Stimulated activated naive B cell treated with anti-CD40 and anti-IgM and Interleukin-4, amounts not matched to agents 10 μg/mL and 1 μg/mL and 100 μg/mL, for 72 hours (primary cell): Measurements from ENCODE around the gene CLDN18.
A peak's percentile ranks its signal among the peaks of the same experiment; 100 is the strongest.

Source experiments
- ATAC-seq, 2 donors: fragments of 150-1000 bp; cut with Tn5 transposase; replicated peaks; 2 replicates each; pipeline ENCODE4 v1.10.0; 2021; ENCODE audit warnings: moderate library complexity in 1 of 2
- DNase-seq: peaks from one replicate; pipeline ENCODE4 v3.0.0; 2021
- H3K27ac Mint-ChIP-seq: one replicate; pipeline ENCODE4 v1.8.0; 2022; ENCODE audit warnings: mild to moderate bottlenecking, mixed read lengths
- H3K27me3 Mint-ChIP-seq, 2 donors: one replicate each; pipeline ENCODE4 v1.8.0; 2022; ENCODE audit warnings: mixed read lengths in 2 of 2
- H3K36me3 Mint-ChIP-seq, 2 donors: one replicate each; pipeline ENCODE4 v1.8.0; 2022; ENCODE audit warnings: mixed read lengths in 2 of 2, mild to moderate bottlenecking in 1 of 2
- H3K4me1 Mint-ChIP-seq, 2 donors: one replicate each; pipeline ENCODE4 v1.8.0; 2022; ENCODE audit warnings: mixed read lengths in 2 of 2, mild to moderate bottlenecking in 1 of 2
- H3K4me3 Mint-ChIP-seq, 2 donors: one replicate each; pipeline ENCODE4 v1.8.0; 2022; ENCODE audit warnings: mild to moderate bottlenecking in 2 of 2, mixed read lengths in 2 of 2, moderate library complexity in 1 of 2
- H3K9me3 Mint-ChIP-seq, 2 donors: one replicate each; pipeline ENCODE4 v1.8.0; 2022; ENCODE audit warnings: mixed read lengths in 2 of 2, mild to moderate bottlenecking in 1 of 2

CLDN18 gene

DNA sequence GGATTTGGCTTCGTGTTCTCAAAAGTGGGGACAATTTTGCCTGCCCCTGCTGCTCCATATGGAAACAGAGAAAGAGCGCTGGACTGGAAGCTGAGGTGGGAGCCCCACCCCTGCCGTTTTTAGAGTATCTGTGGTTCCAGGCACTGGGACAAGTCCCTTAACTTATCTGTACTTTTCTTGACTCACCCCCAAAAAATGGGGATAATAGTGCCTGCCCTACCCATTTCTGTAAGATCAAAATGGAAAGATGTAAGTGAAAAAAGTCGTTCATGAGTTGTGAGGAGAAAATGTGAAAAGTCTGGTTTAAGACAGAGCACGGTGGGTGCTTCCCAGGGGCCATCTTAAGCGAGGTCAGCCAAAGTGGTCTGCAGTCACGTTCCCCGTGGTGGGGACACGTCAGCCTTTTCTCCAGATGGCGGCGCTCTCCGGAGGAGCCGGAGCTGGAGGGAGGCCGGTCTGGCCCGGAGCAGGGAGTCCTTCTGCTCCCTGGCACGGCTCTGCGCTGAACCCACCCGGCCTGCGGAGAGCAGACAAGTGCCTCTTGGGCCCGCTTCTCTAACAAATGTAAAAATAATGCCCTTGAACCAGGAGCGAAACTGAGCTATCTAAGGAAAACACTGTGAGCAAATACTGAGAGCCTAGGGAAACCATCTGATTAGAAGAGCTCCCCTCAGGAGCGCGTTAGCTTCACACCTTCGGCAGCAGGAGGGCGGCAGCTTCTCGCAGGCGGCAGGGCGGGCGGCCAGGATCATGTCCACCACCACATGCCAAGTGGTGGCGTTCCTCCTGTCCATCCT lies at the start of gene CLDN18:
Gene CLDN18 (plus strand): TSS at position 690 of the 797 bp plus-strand sequence. CDS start 61 bp downstream, at position 751.
- Mint-ChIP-seq H3K36me3 (no peaks in the 10 kb centered on the region), H3K9me3 (no peaks in the 10 kb centered on the region), H3K4me3 (no peak within 1 kb of the TSS), H3K27me3 (peaks cover 4 to 7% of the 10 kb centered on the region in 2 donors), H3K4me1 (no peaks in the 10 kb centered on the region), H3K27ac (no peak within 1 kb of the TSS)
- ATAC-seq, result no peak
- no peak for DNase-seq

DNA sequence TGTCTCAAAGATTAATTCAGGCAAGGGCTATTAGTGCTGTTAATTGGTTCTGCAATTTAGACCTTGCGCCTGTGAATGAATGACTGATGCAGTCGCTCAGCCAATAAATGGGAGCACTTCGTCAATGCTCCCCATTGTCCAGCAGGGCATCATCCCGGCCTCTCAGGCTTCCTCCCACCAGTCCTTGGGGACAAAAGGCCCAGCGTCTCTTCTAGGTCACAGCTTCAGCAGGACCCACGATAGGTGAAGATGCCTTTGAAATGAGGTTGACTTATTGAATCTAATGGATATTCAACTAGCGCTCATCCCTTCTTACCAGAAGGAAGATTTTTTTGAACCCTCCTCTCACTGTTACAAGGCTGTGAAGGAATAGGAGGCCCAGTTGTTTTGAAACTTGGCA lies 47.7 kb upstream of the CLDN18 start:
- no peaks in the 10 kb centered on the region for H3K36me3 Mint-ChIP-seq
- H3K27ac Mint-ChIP-seq, result no peak overlapping the region
- ATAC-seq, result no peak
- no peak for DNase-seq
- H3K27me3 Mint-ChIP-seq, result peaks cover 4 to 11% of the 10 kb centered on the region in 2 donors
- no peak overlapping the region for H3K4me3 Mint-ChIP-seq
- no peaks in the 10 kb centered on the region for H3K4me1 Mint-ChIP-seq
- no peaks in the 10 kb centered on the region for H3K9me3 Mint-ChIP-seq

DNA sequence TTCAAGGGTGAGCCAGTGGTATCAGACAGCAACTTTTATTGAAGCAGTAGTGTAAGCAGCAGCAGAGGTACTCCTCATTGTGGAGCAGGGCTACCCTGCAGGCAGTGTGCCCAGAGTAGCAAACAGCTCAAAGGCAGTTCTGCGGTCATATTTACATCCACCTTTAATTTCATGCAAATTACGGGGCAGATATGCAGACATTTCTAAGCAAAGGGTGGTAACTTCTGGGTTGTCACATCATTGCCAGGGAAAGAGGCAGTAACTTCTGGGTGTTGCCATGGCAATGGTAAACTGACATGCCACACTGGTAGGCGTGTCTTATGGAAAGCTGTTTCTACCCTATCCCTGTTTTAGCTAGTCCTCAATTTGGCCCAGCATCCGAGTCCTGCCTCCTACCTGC lies 46.5 kb upstream of the CLDN18 start:
- no peak overlapping the region for H3K4me3 Mint-ChIP-seq
- ATAC-seq, result no peak

DNA sequence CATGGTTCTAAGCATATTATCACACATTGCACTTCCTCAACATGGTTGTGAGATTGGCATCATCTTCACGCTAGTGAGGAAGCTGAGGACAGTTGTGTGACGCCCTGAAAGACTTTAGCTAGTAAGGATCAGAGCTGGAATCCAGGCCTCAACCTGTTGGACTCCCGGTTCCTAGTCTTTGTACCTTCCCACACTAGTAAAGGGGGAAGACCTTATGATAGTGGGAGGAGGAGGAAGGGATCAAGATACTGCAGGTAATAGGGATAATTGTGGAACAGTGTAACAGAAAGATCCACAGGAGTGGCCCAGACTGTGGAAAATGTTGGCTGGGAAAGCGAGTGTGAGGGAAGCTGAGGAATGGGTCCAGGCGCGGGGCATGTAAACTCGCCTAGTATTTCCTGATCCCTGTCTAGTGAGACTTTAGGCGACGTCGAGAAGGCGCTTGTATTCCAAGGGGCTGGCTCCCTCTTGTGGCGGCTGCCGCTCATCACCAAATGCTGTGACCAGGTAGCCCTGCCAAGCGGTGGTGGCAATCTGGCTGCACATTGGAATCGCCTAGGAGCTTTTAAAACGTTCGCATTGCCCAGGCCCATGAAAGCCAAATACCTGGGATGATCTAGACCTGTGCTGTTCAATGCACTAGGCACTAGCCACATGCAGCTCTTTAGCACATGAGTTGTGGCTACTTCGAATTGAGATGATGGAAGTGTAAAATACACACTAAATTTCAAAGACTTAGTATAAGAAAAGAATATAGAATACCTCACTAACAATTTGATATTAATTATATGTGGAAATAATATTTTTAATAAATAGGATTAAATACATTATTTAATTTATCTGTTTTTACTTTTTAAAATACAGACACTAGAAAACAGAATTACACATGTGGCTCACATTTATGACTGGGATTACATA lies 38.8 kb upstream of the CLDN18 start:
- peak; percentile 25 for DNase-seq
- Mint-ChIP-seq H3K36me3 (no peaks in the 10 kb centered on the region), H3K27me3 (peaks cover 6 to 8% of the 10 kb centered on the region in 2 donors), H3K4me3 (no peak overlapping the region), H3K9me3 (no peaks in the 10 kb centered on the region), H3K27ac (no peak overlapping the region), H3K4me1 (peaks cover 0 to 3% of the 10 kb centered on the region in 2 donors)
- peak; percentile 63 to 74 for ATAC-seq

More for the DNA sequence above, 46.5 kb upstream of the CLDN18 start:
- no peaks in the 10 kb centered on the region for H3K9me3 Mint-ChIP-seq
- H3K27me3 Mint-ChIP-seq, result peaks cover 4 to 11% of the 10 kb centered on the region in 2 donors
- no peak overlapping the region for H3K27ac Mint-ChIP-seq
- no peak for DNase-seq
- H3K4me1 Mint-ChIP-seq, result no peaks in the 10 kb centered on the region
- H3K36me3 Mint-ChIP-seq, result no peaks in the 10 kb centered on the region

DNA sequence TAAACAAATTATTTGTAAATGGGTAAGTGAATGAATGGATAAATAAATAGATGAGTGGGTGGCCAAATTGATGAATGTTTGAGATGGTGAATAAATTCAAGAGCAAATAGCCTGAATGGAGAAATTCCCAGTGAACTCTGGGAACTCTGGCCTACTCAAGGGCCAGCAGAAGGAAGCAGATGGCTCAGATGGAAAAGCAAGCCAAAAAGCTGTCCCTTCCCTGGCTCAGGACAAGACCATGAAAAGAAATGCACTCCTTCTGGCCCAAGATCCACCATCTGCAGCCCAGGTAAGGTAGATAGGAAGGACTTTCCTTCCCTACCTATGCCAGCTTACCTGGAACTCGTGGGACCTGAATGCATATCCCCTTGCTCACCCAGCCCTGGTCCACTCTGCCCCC lies 37.6 kb upstream of the CLDN18 start:
- Mint-ChIP-seq H3K4me3 (no peak overlapping the region), H3K36me3 (no peaks in the 10 kb centered on the region), H3K9me3 (no peaks in the 10 kb centered on the region), H3K27me3 (peaks cover 6 to 8% of the 10 kb centered on the region in 2 donors), H3K27ac (no peak overlapping the region), H3K4me1 (peaks cover 0 to 3% of the 10 kb centered on the region in 2 donors)
- ATAC-seq (no peak), DNase-seq (no peak)

DNA sequence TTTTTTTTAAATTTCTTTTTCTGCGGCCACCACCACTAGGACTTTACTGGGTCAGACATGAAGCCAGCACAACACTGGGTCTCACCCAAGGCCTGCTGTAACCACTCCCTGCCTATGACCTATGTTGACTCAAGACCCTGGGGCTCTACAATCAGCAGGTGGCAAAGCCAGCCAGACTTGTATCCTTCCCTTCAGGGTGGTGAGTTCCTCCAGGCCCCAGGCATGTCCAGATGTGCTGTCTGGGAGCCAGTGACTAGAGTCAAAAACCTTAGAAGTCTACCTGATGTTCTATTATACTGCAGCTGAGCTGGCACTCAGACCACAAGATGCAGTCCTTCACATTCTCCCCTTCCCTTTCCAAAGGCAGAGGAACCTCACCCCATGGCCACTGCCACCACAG lies 31.6 kb upstream of the CLDN18 start:
- Mint-ChIP-seq H3K36me3 (no peaks in the 10 kb centered on the region), H3K27me3 (peaks cover 4 to 8% of the 10 kb centered on the region in 2 donors)

DNA sequence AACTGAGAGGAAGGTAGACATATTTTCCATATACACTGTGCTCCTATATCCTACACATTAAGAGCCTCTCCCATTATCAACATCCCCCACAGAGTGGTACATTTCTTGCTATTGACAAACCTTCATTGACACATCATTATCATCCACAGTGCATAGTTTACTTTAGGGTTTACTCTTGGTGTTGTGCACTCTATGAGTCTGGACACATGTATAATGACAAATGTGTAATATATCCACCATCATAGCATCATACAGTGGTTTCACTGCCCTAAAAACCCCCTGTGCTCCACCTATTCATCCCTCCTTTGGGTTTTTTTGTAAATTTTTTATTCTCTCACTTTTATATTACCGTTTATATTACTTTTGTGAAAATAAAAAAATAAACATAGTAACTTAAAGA lies 22.2 kb upstream of the CLDN18 start:
- H3K4me3 Mint-ChIP-seq, result no peak overlapping the region
- peaks cover under 1 to 3% of the 10 kb centered on the region in 2 donors for H3K27me3 Mint-ChIP-seq
- peaks cover 1 to 2% of the 10 kb centered on the region in 2 donors for H3K9me3 Mint-ChIP-seq
- H3K27ac Mint-ChIP-seq, result no peak overlapping the region
- DNase-seq (no peak), ATAC-seq (no peak)
- peaks cover 0 to 2% of the 10 kb centered on the region in 2 donors for H3K4me1 Mint-ChIP-seq
- H3K36me3 Mint-ChIP-seq, result no peaks in the 10 kb centered on the region

More for the DNA sequence above, 31.6 kb upstream of the CLDN18 start:
- no peak for DNase-seq
- Mint-ChIP-seq H3K27ac (no peak overlapping the region), H3K4me3 (no peak overlapping the region), H3K9me3 (peaks cover 3 to 4% of the 10 kb centered on the region in 2 donors), H3K4me1 (no peaks in the 10 kb centered on the region)
- no peak for ATAC-seq

DNA sequence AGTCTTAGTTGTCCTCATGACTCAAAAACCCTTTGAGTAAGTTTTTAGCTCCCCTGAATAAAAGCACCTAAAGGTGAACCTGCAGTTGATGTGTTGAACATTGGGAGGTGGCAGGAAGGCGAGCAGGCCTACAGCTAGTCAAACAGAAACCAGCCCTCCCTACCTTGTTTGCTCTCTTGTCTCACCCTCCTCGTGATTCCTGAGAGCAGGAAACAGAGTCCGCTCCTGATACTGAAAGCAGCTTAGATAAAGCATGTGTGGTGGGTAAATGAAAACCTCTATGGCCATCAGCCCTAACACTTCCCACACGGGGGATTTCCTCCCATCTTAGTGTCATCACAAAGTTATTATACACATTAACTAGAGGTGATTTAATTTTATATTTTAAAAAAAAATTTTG lies 21.8 kb upstream of the CLDN18 start:
- peak; percentile 48 to 57 for ATAC-seq
- H3K36me3 Mint-ChIP-seq, result no peaks in the 10 kb centered on the region
- peak overlapping the region; percentile 65 for H3K27ac Mint-ChIP-seq
- no peak for DNase-seq
- no peak overlapping the region for H3K4me3 Mint-ChIP-seq
- peaks cover 0 to 2% of the 10 kb centered on the region in 2 donors for H3K4me1 Mint-ChIP-seq
- H3K9me3 Mint-ChIP-seq, result peaks cover 0 to 2% of the 10 kb centered on the region in 2 donors
- no peaks in the 10 kb centered on the region for H3K27me3 Mint-ChIP-seq

DNA sequence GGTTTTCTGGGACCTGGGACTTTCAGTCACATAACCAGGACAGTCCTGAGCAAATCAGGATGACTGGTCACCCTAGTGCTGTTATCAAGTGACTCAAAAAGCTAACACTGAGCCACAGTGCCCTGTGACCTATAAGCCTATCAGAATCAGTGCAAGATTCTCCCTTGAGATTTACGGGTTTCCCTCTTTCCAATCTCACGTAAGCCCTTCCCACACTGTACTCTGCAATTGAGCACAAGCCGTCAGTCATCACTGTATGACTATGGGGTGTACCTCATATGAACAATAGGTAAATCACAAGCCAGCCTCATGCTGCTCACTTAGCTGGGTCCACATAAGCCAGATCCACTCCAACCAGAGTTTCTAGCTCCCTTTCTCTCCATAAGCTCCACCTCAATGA lies 21.0 kb upstream of the CLDN18 start:
- H3K4me3 Mint-ChIP-seq, result no peak overlapping the region
- ATAC-seq (peak; percentile 77 to 90), DNase-seq (peak; percentile 36)
- H3K9me3 Mint-ChIP-seq, result peaks cover 3 to 5% of the 10 kb centered on the region in 2 donors
- H3K27me3 Mint-ChIP-seq, result no peaks in the 10 kb centered on the region
- H3K27ac Mint-ChIP-seq, result no peak overlapping the region
- H3K36me3 Mint-ChIP-seq, result no peaks in the 10 kb centered on the region
- peaks cover 0 to 2% of the 10 kb centered on the region in 2 donors for H3K4me1 Mint-ChIP-seq

DNA sequence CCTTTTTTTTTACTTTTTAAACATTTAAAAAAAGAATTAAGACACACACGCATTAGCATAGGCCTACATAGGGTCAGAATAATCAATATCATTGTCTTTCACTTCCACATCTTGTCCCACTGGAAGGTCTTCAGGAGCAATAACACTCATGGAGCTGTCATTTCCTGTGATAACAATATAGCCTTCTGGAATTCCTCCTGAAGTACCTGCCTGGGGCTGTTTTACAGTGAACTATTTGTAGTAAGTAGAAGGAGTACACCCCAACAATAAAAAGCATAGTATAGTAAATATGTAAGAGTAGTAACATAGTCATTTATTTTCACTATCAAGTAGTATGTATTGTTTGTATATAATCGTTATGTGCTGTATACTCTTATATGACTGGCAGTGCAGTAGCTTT lies 19.5 kb upstream of the CLDN18 start:
- H3K9me3 Mint-ChIP-seq, result peaks cover 9 to 10% of the 10 kb centered on the region in 2 donors
- no peak overlapping the region for H3K4me3 Mint-ChIP-seq
- H3K4me1 Mint-ChIP-seq, result peaks cover 0 to 2% of the 10 kb centered on the region in 2 donors
- H3K36me3 Mint-ChIP-seq, result no peaks in the 10 kb centered on the region
- no peaks in the 10 kb centered on the region for H3K27me3 Mint-ChIP-seq
- DNase-seq (no peak), ATAC-seq (no peak)
- no peak overlapping the region for H3K27ac Mint-ChIP-seq

DNA sequence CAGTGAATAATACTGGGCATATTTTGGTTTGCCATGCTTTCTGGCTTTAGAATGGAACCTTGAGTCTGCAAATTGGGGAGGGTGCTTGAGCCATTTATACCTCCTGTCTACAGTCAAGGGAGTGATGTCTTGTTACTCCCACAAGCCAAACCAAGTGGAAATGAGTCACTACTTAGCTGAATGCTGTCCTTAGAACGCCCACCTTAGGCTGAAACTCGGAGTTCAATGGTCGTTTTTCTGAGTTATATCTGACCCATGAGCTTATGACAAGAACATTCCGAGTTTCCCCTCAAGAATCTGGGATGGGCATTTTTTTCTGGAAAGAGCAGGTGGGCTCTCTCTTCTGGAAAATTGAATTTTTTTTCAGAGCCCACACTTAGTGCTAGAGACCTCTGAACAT lies 17.4 kb upstream of the CLDN18 start:
- H3K36me3 Mint-ChIP-seq, result no peaks in the 10 kb centered on the region
- no peaks in the 10 kb centered on the region for H3K27me3 Mint-ChIP-seq
- peaks cover 9 to 13% of the 10 kb centered on the region in 2 donors for H3K9me3 Mint-ChIP-seq
- no peak overlapping the region for H3K4me3 Mint-ChIP-seq
- no peak for DNase-seq
- no peak overlapping the region for H3K27ac Mint-ChIP-seq
- H3K4me1 Mint-ChIP-seq, result peaks cover 0 to 1% of the 10 kb centered on the region in 2 donors
- no peak for ATAC-seq

DNA sequence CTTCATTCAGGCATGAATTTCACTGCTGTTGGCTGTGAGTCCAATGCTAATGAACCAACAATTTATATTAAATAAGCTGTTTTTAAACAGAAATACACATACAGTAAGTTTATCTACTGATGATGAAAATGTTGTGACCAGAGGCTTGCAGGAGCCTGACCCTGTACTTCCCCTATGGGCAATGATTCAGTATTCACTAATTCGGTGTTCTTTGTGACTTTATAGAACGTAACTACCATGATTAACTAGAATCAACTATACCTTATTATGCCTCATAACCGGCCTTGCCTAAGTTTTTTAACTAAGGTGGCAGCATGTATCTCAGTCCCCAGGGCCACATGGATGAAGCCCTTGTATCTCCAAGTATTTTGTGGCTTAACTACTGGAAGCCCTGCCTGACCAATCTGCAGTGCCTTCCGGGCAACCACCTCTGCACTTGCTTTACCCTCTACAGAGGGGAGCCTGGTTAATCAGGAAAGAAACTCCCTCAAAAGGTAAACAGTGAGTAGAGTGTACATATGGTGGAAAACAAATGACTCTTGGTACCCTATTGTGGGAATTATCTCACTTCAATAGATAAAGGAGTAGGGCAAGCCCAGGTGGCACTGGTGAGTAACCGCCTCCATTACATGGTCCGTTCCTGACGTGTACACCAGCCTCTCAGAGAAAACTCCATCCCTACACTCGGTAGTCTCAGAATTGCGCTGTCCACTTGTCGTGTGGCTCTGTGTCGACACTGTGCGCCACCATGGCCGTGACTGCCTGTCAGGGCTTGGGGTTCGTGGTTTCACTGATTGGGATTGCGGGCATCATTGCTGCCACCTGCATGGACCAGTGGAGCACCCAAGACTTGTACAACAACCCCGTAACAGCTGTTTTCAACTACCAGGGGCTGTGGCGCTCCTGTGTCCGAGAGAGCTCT lies 11.6 kb upstream of the CLDN18 start:
- Mint-ChIP-seq H3K27me3 (peaks cover 8 to 21% of the 10 kb centered on the region in 2 donors), H3K36me3 (no peaks in the 10 kb centered on the region), H3K9me3 (peaks cover 9% of the 10 kb centered on the region in 2 donors), H3K27ac (no peak overlapping the region), H3K4me1 (no peaks in the 10 kb centered on the region), H3K4me3 (no peak overlapping the region)
- DNase-seq, result no peak
- ATAC-seq, result no peak

DNA sequence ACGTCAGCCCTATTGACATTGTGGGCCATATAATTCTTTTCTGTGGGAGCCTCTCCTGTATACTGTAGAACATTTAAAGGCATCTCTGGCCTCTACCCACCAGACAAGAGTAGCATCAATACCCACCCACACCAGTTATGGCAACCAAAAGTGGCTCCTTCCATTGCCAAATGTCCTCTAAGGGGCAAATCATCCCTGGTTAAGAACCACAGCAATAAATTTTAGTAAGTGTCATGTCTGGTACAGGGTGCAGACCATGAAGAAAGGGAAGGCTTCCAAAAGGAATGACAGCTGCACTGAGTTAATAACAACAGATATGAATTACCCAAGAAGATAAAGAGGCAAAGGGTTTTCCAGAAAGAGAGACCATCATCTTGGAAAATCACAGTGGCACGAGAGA lies 6.9 kb upstream of the CLDN18 start:
- no peak overlapping the region for H3K4me3 Mint-ChIP-seq
- no peaks in the 10 kb centered on the region for H3K4me1 Mint-ChIP-seq
- no peak for DNase-seq
- H3K27me3 Mint-ChIP-seq, result peaks cover 8 to 17% of the 10 kb centered on the region in 2 donors
- H3K27ac Mint-ChIP-seq, result no peak overlapping the region
- H3K36me3 Mint-ChIP-seq, result no peaks in the 10 kb centered on the region
- no peak for ATAC-seq
- H3K9me3 Mint-ChIP-seq, result no peaks in the 10 kb centered on the region

DNA sequence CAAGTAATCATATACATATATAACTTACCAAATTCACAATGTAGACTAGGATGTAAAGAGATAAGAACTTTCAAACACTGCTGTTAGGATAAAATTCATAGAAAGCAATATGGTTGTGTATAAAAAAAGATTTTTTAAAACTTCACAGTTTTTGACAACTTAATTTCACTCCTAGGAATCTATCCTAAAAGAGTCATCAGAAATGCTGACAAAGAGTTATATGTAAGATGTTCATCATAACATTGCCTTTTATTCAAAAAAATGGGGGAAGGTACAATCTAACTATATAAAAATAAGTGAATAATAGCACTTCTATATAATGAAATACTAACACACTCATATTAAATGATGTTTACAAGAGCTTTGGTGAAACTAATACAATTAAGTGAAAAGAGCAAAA lies 4.3 kb upstream of the CLDN18 start:
- Mint-ChIP-seq H3K27me3 (peaks cover 0 to 2% of the 10 kb centered on the region in 2 donors), H3K27ac (no peak overlapping the region), H3K9me3 (no peaks in the 10 kb centered on the region), H3K4me3 (no peak overlapping the region), H3K4me1 (no peaks in the 10 kb centered on the region), H3K36me3 (no peaks in the 10 kb centered on the region)
- ATAC-seq (no peak), DNase-seq (no peak)
